ENCODE data around the gene ACOT7. TPM values are rescaled to one million over a fixed set of nuclear protein-coding genes. Genes with fewer than 3 reads are reported as not detected.

ACOT7 gene
- total RNA-seq, 4 donors from 2014 or later, result 3.7 to 13.4 (median 6.3) TPM

- Histone ChIP-seq H3K36me3 (no peaks in the 10 kb centered on the region), H3K4me1 (peaks cover 0 to 9% of the 10 kb centered on the region in 2 donors), H3K27me3 (no peaks in the 10 kb centered on the region), H3K4me3 (replicated peaks in 1 of 3) (no peak overlapping the region), H3K27ac (no peak overlapping the region), H3K9me3 (no peaks in the 10 kb centered on the region)
- no peak for DNase-seq
- no peak for TF ChIP-seq POLR2A (IDR thresholded peaks at IDR 0.05)
- TF ChIP-seq, protein P1, sequence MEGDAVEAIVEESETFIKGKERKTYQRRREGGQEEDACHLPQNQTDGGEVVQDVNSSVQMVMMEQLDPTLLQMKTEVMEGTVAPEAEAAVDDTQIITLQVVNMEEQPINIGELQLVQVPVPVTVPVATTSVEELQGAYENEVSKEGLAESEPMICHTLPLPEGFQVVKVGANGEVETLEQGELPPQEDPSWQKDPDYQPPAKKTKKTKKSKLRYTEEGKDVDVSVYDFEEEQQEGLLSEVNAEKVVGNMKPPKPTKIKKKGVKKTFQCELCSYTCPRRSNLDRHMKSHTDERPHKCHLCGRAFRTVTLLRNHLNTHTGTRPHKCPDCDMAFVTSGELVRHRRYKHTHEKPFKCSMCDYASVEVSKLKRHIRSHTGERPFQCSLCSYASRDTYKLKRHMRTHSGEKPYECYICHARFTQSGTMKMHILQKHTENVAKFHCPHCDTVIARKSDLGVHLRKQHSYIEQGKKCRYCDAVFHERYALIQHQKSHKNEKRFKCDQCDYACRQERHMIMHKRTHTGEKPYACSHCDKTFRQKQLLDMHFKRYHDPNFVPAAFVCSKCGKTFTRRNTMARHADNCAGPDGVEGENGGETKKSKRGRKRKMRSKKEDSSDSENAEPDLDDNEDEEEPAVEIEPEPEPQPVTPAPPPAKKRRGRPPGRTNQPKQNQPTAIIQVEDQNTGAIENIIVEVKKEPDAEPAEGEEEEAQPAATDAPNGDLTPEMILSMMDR (IDR thresholded peaks at IDR 0.05), result no peak
- intact Hi-C loops (cut with DNase I), result loop anchor here (10.0 kb wide), 1 partner anchor 295 kb away; no protein-coding TSS in a partner anchor
- 91 to 94% methylated on average over 11 to 18 of the region's 18 CpGs for WGBS, 2 donors
Observed at GRCh38 chr1:6349254-6349943, 44.2 kb downstream of the ACOT7 start.

GRCh38 chr1:6348511-6349191 is 44.9 kb downstream of the ACOT7 start:
- no peak overlapping the region for H3K27ac ChIP-seq
- H3K9me3 ChIP-seq, result no peaks in the 10 kb centered on the region
- DNase-seq, result no peak
- WGBS, 2 donors, result 52 to 77% methylated on average over 9 to 13 of the region's 13 CpGs
- H3K27me3 ChIP-seq, result no peaks in the 10 kb centered on the region
- peaks cover 0 to 1% of the 10 kb centered on the region in 2 donors for H3K4me1 ChIP-seq
- intact Hi-C loops (cut with DNase I), result loop anchor here (10.0 kb wide), 1 partner anchor 294 kb away; no protein-coding TSS in a partner anchor
- H3K36me3 ChIP-seq, result no peaks in the 10 kb centered on the region
- no peak overlapping the region for H3K4me3 ChIP-seq (replicated peaks in 1 of 3)
- TF ChIP-seq POLR2A (IDR thresholded peaks at IDR 0.05), result no peak
- TF ChIP-seq, protein P1 (IDR thresholded peaks at IDR 0.05), result no peak

DNA sequence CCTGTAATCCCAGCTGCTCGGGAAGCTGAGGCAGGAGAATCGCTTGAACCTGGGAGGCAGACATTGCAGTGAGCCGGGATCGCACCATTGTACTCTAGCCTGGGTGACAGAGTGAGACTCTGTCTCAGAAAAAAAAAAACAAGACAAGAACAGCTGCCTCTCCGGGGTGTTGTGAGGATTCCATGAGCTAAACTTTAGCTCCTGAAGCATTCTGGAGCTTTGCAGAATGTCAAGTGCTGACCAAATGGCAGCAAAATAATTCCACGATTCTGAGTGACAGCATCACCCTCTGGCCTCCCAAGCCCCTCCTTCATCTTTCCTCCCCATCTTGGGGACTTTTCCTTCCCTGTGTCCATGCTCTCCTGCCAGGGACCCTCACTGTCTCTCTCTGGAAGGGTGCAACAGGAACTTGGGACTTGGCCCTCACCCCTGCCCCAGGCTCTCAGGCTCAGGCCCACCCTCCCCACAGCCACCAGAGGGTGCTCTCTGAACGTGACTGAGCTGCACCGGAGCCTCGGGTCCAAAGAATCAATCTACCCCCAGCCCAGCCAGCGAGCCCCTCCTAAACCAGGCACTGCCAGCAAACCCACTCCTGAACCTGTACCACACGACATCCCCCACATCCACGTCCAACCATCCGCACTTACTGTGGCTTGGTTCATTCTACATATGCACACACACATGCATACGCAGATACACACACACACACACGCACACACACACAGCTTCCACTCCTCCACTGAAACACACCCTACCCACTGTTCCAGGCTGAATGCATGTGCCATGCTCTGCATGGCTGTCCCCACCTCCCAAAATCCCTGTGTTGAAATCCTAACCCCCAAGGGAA is 45.7 kb downstream of the ACOT7 start:
- H3K9me3 ChIP-seq, result no peaks in the 10 kb centered on the region
- no peak overlapping the region for H3K27ac ChIP-seq
- no peak overlapping the region for H3K4me3 ChIP-seq (replicated peaks in 1 of 3)
- TF ChIP-seq, protein P1 (IDR thresholded peaks at IDR 0.05), result peak in 3 of 6 experiments; percentile 21 to 36 (median 25)
- TF ChIP-seq POLR2A (IDR thresholded peaks at IDR 0.05), result no peak
- H3K36me3 ChIP-seq, result no peaks in the 10 kb centered on the region
- intact Hi-C loops (cut with DNase I), result loop anchor here (10.0 kb wide), 1 partner anchor 293 kb away; no protein-coding TSS in a partner anchor
- H3K4me1 ChIP-seq, result no peaks in the 10 kb centered on the region
- WGBS, 2 donors, result 68 to 70% methylated on average over 15 of the region's 15 CpGs
- H3K27me3 ChIP-seq, result no peaks in the 10 kb centered on the region
- peak in 1 of 2 donors; percentile 20 for DNase-seq

DNA sequence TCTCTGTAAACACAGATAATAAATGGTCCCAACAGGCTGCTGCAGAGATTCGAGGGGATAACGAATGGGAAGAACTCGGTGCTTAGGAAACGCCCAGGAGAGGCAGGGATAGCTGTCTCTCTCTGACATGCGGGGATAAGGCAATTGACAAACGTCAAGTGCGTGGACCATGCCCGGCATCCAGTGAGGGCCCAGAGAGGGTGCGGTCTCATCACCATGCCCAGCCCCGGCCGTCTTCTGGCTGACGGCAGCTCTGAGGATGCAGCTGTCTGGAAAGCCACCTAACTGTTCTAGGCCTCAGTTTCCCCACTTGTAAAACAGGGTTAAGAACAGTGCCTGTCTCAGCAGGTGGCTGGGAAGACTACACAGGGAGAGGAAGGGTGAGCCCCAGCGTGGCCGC is 48.1 kb downstream of the ACOT7 start:
- 90 to 92% methylated on average over 14 of the region's 14 CpGs for WGBS, 2 donors
- no peaks in the 10 kb centered on the region for H3K4me1 ChIP-seq
- H3K27ac ChIP-seq, result no peak overlapping the region
- DNase-seq, result no peak
- TF ChIP-seq, protein P1 (IDR thresholded peaks at IDR 0.05), result no peak
- TF ChIP-seq POLR2A (IDR thresholded peaks at IDR 0.05), result no peak
- H3K4me3 ChIP-seq (replicated peaks in 1 of 3), result no peak overlapping the region
- H3K9me3 ChIP-seq, result no peaks in the 10 kb centered on the region
- H3K27me3 ChIP-seq, result no peaks in the 10 kb centered on the region
- intact Hi-C loops (cut with DNase I), result loop anchor here (10.0 kb wide), 1 partner anchor 291 kb away; no protein-coding TSS in a partner anchor
- H3K36me3 ChIP-seq, result no peaks in the 10 kb centered on the region
